Measurements from ENCODE around the gene ZC2HC1C. TPM values are rescaled to one million over a fixed set of nuclear protein-coding genes. Genes with fewer than 3 reads are reported as not detected.

The ZC2HC1C gene
- total RNA-seq, 1 experiment from 2014 or later = not detected

Small RNA genes within 50 kb of the gene (small RNA-seq; reads per million reads assigned to genes)
- gene HIF1AP1 = not detected
- not detected for gene RNU6-689P

Other genes with a start within 250 kb of the ZC2HC1C start
- gene PROX2, start 193.5 kb upstream of the ZC2HC1C start, total RNA-seq (2014; rRNA removed; shearing (Covaris generic)) = 0.03 TPM in 1 of 2 replicates, not detected in the other
- gene DLST, start 187.7 kb upstream of the ZC2HC1C start, total RNA-seq (2014; rRNA removed; shearing (Covaris generic)) = 67.9 and 80.2 TPM in 2 replicates
- not detected in 2 replicates for gene RPS6KL1, start 146.4 kb upstream of the ZC2HC1C start, total RNA-seq (2014; rRNA removed; shearing (Covaris generic))
- 74.0 and 76.1 TPM in 2 replicates for gene PGF, start 114.0 kb upstream of the ZC2HC1C start, total RNA-seq (2014; rRNA removed; shearing (Covaris generic))
- 124 and 154 TPM in 2 replicates for gene EIF2B2, start 66.7 kb upstream of the ZC2HC1C start, total RNA-seq (2014; rRNA removed; shearing (Covaris generic))
- gene MLH3, start 18.2 kb upstream of the ZC2HC1C start, total RNA-seq (2014; rRNA removed; shearing (Covaris generic)) = 4.7 and 4.9 TPM in 2 replicates
- gene ACYP1, start 5.6 kb upstream of the ZC2HC1C start, total RNA-seq (2014; rRNA removed; shearing (Covaris generic)) = 25.9 and 26.4 TPM in 2 replicates
- 19.5 and 22.0 TPM in 2 replicates for gene NEK9, start 57.4 kb downstream of the ZC2HC1C start, total RNA-seq (2014; rRNA removed; shearing (Covaris generic))
- gene TMED10, start 107.0 kb downstream of the ZC2HC1C start, total RNA-seq (2014; rRNA removed; shearing (Covaris generic)) = 180 and 239 TPM in 2 replicates
- 2.2 and 3.2 TPM in 2 replicates for gene FOS, start 209.2 kb downstream of the ZC2HC1C start, total RNA-seq (2014; rRNA removed; shearing (Covaris generic))